Mucosa of stomach (tissue), 1 donor: Measurements from ENCODE around the gene ZNF282.
"Not testable (repeated sequence)": the region's sequence is repeated elsewhere in the genome, so short reads cannot be mapped to it uniquely, and the experiment has no call there.

ENCODE experiments used
- H3K27me3 ChIP-seq: one replicate; pipeline ENCODE4 v1.7.0; 2013; ENCODE audit warnings: mild to moderate bottlenecking, low read length; ENCODE audit not compliant: control insufficient read depth, insufficient read depth
- H3K36me3 ChIP-seq: one replicate; pipeline ENCODE4 v1.7.0; 2013; ENCODE audit warnings: low read length; ENCODE audit not compliant: control insufficient read depth, insufficient read depth
- H3K4me1 ChIP-seq: one replicate; pipeline ENCODE4 v1.7.0; 2013; ENCODE audit warnings: mild to moderate bottlenecking, low read length; ENCODE audit not compliant: control insufficient read depth, insufficient read depth
- H3K4me3 ChIP-seq: one replicate; pipeline ENCODE4 v1.7.0; 2013; ENCODE audit warnings: low read length
- H3K9ac ChIP-seq: one replicate; pipeline ENCODE4 v1.7.0; 2013; ENCODE audit warnings: mild to moderate bottlenecking, low read length, moderate library complexity
- H3K9me3 ChIP-seq: one replicate; pipeline ENCODE4 v1.7.0; 2013; ENCODE audit warnings: mild to moderate bottlenecking, low read length, moderate library complexity; ENCODE audit not compliant: control insufficient read depth
- donor health status: Pancreatic carcinoma.

The ZNF282 gene

DNA sequence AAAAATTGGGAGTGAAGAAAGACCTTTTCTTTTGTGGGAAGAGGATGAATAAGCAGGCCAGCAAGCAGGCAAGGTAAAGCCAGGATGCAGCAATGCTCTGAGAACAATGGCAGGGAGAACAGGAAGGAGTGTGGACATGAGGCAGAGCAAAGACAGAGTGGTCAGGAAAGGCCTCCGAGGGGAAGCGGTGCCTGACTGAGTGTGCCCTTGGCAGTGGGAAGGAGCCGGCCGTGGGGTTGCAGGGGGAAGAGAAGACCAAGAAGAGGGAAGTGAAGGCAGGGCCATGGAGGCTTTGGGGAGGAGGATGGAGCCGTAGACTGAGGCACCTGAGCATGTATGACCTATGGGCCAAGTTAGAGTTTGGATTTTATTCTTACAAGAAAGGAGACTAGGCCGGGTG lies 22.2 kb downstream of the ZNF282 start:
- Histone ChIP-seq H3K4me1 (no peaks in the 10 kb centered on the region), H3K27me3 (no peaks in the 10 kb centered on the region), H3K4me3 (no peak overlapping the region), H3K36me3 (peaks cover 18% of the 10 kb centered on the region), H3K9ac (no peak overlapping the region), H3K9me3 (no peaks in the 10 kb centered on the region)

DNA sequence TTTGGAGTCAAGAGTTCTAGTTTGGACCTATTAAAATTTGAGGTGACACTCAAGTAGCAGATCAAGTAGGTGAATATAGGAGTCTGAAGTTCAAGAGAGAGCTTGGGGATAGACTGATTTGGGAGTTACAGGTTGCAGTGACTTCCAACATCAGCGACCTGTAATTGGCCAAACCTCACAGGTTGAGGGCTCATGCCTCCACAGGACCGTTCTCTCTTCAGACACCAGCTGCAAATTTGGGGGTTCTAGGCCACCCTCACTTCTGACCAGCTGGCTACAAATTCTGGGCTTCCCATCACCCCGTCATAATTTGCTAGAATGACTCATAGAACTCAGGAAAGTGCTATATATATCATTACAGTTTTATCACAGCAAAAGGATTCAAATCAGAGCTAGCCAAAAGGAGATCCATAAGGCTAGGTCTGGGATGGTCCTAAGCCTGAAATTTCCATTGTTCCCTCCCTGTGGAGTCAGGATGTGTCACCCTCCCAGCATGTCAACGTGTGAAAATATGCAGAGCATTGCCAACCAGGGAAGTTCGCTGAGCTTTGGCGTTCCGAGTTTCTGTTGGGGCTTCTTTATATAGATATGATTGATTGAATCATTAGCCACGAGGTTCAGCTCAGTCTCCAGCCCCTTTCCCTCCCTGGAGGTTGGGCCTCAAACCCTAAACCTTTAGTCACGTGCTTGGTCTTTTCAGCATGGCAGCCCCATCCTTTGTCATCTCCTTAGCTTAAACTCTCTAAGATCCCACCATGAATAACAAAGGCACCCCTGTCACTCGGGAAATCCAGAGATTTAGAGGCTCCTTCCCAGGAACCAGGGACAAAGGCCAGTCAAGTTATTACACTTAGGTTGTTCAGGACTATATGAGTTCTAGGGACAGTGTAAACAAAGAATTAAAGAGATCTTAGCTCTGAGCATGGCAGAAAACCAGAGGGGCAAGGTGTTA lies 23.4 kb downstream of the ZNF282 start:
- peaks cover 18% of the 10 kb centered on the region for H3K36me3 ChIP-seq
- H3K9me3 ChIP-seq = no peaks in the 10 kb centered on the region
- no peak overlapping the region for H3K4me3 ChIP-seq
- no peak overlapping the region for H3K9ac ChIP-seq
- no peaks in the 10 kb centered on the region for H3K27me3 ChIP-seq
- no peaks in the 10 kb centered on the region for H3K4me1 ChIP-seq

GRCh38 chr7:149220534-149220933 lies 25.2 kb downstream of the ZNF282 start:
- Histone ChIP-seq H3K4me3 (no peak overlapping the region), H3K4me1 (no peaks in the 10 kb centered on the region), H3K9ac (no peak overlapping the region), H3K27me3 (no peaks in the 10 kb centered on the region), H3K36me3 (peaks cover 8% of the 10 kb centered on the region), H3K9me3 (no peaks in the 10 kb centered on the region)

GRCh38 chr7:149223176-149223575 lies 27.8 kb downstream of the ZNF282 start:
- H3K4me3 ChIP-seq = no peak overlapping the region
- no peaks in the 10 kb centered on the region for H3K4me1 ChIP-seq
- H3K9me3 ChIP-seq = no peaks in the 10 kb centered on the region
- peaks cover 4% of the 10 kb centered on the region for H3K36me3 ChIP-seq
- H3K9ac ChIP-seq = no peak overlapping the region
- H3K27me3 ChIP-seq = no peaks in the 10 kb centered on the region

DNA sequence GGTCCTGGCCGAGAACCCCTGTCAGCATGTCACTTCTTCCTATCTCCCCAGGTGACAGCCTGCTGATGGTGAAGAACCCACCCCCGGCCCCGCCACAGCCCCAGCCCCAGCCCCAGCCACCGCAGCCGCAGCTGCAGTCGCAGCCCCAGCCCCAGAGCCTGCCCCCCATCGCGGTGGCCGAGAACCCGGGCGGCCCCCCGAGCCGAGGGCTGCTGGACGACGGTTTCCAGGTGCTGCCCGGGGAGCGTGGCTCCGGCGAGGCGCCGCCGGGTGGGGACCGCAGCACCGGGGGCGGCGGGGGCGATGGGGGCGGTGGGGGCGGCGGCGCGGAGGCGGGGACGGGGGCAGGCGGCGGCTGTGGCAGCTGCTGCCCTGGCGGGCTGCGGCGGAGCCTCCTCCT lies 28.4 kb downstream of the ZNF282 start:
- H3K36me3 ChIP-seq = peaks cover 4% of the 10 kb centered on the region
- no peaks in the 10 kb centered on the region for H3K9me3 ChIP-seq
- no peaks in the 10 kb centered on the region for H3K4me1 ChIP-seq
- H3K27me3 ChIP-seq = no peaks in the 10 kb centered on the region
- no peak overlapping the region for H3K9ac ChIP-seq
- H3K4me3 ChIP-seq = no peak overlapping the region

DNA sequence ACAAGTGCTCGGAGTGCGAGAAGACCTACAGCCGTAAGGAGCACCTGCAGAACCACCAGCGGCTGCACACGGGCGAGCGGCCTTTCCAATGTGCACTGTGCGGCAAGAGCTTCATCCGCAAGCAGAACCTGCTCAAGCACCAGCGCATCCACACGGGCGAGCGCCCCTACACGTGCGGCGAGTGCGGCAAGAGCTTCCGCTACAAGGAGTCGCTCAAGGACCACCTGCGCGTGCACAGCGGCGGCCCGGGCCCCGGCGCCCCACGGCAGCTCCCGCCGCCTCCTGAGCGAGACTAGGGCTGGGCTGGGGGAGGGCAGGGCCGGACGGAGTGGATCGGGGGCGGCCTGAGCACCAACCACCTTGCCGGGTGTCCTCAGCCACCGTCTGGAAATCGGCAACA lies 29.0 kb downstream of the ZNF282 start:
- H3K27me3 ChIP-seq = no peaks in the 10 kb centered on the region
- no peak overlapping the region for H3K4me3 ChIP-seq
- no peaks in the 10 kb centered on the region for H3K4me1 ChIP-seq
- no peaks in the 10 kb centered on the region for H3K36me3 ChIP-seq
- no peak overlapping the region for H3K9ac ChIP-seq
- H3K9me3 ChIP-seq = no peaks in the 10 kb centered on the region

DNA sequence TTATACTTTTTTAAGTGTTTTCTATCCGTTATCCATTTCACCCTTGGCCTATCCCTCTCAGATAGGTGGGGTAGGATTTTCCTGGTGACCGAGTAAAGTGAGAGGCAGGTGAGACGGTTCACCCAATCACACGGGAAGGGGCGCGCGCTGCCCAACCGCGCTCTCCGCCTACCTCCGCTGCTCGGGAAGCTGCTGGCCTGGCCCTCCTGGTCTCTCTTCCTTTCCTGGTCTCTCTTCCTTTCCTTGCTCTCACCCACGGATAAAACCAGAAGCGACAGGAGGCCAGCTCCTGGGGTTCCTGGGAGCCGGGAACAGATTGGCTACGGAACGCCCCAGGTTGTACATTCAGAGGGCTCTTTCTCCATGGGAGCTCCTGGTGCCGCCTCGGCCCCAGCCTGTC lies 29.8 kb downstream of the ZNF282 start:
- no peak overlapping the region for H3K4me3 ChIP-seq
- no peaks in the 10 kb centered on the region for H3K27me3 ChIP-seq
- H3K9me3 ChIP-seq = no peaks in the 10 kb centered on the region
- H3K36me3 ChIP-seq = no peaks in the 10 kb centered on the region
- H3K4me1 ChIP-seq = no peaks in the 10 kb centered on the region
- no peak overlapping the region for H3K9ac ChIP-seq

GRCh38 chr7:149225656-149226055 lies 30.3 kb downstream of the ZNF282 start:
- H3K27me3 ChIP-seq = no peaks in the 10 kb centered on the region
- no peaks in the 10 kb centered on the region for H3K36me3 ChIP-seq
- no peaks in the 10 kb centered on the region for H3K4me1 ChIP-seq
- no peaks in the 10 kb centered on the region for H3K9me3 ChIP-seq
- H3K9ac ChIP-seq = no peak overlapping the region
- no peak overlapping the region for H3K4me3 ChIP-seq

DNA sequence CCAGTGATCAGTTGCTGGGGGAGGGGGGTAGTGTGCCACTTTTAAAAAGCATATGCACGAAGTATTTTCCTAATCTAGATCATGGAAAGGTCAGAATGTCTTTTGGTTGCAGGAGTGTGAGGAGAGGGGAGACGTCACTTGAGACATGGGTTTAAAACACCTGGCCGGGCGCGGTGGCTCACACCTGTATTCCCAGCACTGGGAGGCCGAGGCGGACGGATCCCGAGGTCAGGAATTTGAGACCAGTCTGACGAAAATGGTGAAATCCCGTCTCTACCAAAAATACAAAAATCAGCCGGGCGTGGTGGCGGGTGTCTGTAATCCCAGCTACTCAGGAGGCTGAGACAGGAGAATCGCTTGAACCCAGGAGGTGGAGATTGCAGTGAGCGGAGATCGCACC lies 31.0 kb downstream of the ZNF282 start:
- H3K4me3 ChIP-seq, H3K4me1 ChIP-seq, H3K9ac ChIP-seq, H3K9me3 ChIP-seq, H3K27me3 ChIP-seq, H3K36me3 ChIP-seq: not testable (repeated sequence)

DNA sequence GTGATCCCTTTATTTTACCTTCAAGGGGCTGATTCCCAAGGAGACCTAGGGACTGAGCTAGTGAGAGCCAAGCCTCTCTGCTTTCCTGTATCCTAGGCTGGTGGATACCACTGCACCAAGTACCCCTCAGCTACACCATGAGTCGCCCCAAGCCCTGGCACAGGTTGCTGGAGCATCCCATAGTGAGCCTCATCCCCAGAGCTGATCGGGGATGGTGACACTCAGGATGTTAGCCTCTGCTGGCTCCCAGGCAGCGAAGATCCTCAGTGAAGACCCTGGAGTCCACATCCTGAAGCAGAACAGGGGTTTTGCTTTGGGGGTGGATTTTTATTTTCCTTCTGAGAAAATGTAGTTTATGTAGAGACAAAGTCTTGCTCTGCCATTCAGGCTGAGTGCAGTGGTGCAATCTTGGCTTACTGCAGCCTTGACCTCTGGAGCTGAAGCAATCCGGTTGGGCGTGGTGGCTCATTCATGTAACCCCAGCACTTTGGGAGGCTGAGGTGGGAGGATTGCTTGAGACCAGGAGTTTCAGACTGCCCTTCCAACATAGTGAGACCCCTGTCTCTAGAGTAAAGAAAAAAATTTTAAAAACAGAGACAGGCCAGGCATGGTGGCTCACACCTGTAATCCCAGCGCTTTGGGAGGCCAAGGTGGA lies 31.6 kb downstream of the ZNF282 start:
- Histone ChIP-seq H3K36me3 (no peaks in the 10 kb centered on the region), H3K9ac (no peak overlapping the region), H3K27me3 (no peaks in the 10 kb centered on the region), H3K9me3 (no peaks in the 10 kb centered on the region), H3K4me3 (no peak overlapping the region), H3K4me1 (no peaks in the 10 kb centered on the region)

DNA sequence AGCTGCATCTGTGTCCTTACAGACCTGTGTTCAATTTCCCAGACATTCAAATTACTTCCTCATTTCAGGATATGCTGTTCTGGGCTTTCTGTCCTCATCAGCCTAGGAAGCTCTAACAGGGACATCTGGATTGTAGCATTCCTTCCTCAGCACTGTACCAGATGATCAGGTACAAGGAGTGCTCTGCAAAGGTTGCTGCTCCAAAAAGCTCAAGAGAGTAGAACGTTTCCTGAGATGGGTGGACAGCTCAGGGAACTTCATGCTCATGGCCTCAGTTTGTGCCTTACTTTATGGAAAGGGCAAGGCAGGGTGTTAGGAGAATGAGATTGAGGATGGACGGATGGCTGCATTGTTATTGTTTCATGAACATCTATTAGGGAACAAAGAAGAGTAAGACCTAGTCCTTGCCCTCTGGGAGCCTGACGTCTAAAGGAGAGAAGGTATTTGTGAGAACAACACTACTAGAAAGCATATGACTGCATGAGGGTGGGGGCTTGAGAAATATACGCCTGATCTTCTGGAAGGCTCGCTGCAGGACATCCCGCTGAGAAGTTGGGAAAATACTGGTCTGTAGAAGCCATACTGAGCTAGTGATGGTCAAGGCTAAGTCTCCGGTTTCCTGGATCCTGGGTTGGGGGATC lies 33.6 kb downstream of the ZNF282 start:
- Histone ChIP-seq H3K27me3 (no peaks in the 10 kb centered on the region), H3K4me1 (no peaks in the 10 kb centered on the region), H3K36me3 (no peaks in the 10 kb centered on the region), H3K9ac (no peak overlapping the region), H3K9me3 (no peaks in the 10 kb centered on the region), H3K4me3 (no peak overlapping the region)

DNA sequence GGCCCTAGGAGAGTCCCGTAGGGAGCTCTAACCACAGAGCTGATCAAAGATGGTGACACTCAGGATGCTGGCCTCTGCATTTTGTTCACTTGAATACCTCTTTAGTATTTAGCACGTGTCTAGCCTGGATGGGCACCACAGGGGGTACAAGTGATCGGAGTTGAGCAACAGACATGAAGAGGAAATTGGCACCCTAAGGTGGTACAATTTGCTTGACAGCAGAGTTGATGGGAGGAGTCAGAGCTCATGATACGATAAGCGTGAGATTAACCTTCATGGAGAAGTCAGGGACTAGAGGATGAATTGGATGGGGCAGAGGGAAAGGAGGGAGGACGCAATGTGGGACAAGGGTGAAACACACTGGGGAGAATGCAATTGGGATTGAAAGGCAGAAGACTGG lies 34.2 kb downstream of the ZNF282 start:
- Histone ChIP-seq H3K27me3 (no peaks in the 10 kb centered on the region), H3K9me3 (no peaks in the 10 kb centered on the region), H3K4me3 (no peak overlapping the region), H3K36me3 (no peaks in the 10 kb centered on the region), H3K4me1 (no peaks in the 10 kb centered on the region), H3K9ac (no peak overlapping the region)
